Measurements from ENCODE around the gene FUT8. TPM values are rescaled to one million over a fixed set of nuclear protein-coding genes. Genes with fewer than 3 reads are reported as not detected.

Gene FUT8
- total and polyA plus RNA-seq, 4 donors, result 53.5 to 198 (median 66.0) TPM

DNA sequence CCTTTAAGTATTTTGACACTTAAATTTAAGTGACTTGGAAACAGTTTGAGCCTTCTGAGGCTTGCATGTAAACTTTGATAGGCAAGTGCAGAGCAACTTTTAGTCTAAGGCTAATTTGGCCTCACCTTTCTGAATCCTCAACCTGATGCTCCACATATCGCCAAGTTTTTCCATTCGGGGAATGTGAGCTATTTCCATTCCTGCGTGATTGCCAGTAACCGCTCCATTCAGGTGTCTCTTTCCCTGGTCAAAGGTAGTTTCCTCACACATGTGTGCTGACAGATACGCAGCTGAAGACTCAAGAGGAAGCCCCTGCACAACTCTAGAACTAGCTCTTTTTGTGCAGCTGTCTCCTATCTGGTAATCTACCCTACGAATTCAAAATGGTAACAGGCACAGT, 25.4 kb upstream of the FUT8 start:
- Histone ChIP-seq H3K27me3 (ENCODE audit: control insufficient read depth, insufficient read depth, low read length) (no peaks in the 10 kb centered on the region), H3K36me3 (ENCODE audit: control insufficient read depth, insufficient read depth, low read length) (no peaks in the 10 kb centered on the region), H3K9me3 (ENCODE audit: control insufficient read depth, insufficient read depth, low read length) (no peaks in the 10 kb centered on the region), H3K4me1 (ENCODE audit: control insufficient read depth, insufficient read depth, low read length) (no peaks in the 10 kb centered on the region), H3K4me3 (ENCODE audit: low read depth, low read length) (no peak overlapping the region), H3K27ac (ENCODE audit: low read depth, low read length) (no peak overlapping the region)
- no peak for DNase-seq (ENCODE audit: low read depth in 4 of 6, low spot score in 6 of 6)
- 93% methylated on average over 6 of the region's 6 CpGs for WGBS (ENCODE audit: insufficient coverage)

- no peak overlapping the region for H3K27ac ChIP-seq (ENCODE audit: low read depth, low read length)
- H3K9me3 ChIP-seq (ENCODE audit: control insufficient read depth, insufficient read depth, low read length), result no peaks in the 10 kb centered on the region
- no peaks in the 10 kb centered on the region for H3K27me3 ChIP-seq (ENCODE audit: control insufficient read depth, insufficient read depth, low read length)
- no peak overlapping the region for H3K4me3 ChIP-seq (ENCODE audit: low read depth, low read length)
- no CpG with 5 or more reads among the region's 1 CpG for WGBS (ENCODE audit: insufficient coverage)
- no peak for DNase-seq (ENCODE audit: low read depth in 4 of 6, low spot score in 6 of 6)
- no peaks in the 10 kb centered on the region for H3K36me3 ChIP-seq (ENCODE audit: control insufficient read depth, insufficient read depth, low read length)
- no peaks in the 10 kb centered on the region for H3K4me1 ChIP-seq (ENCODE audit: control insufficient read depth, insufficient read depth, low read length)
Measured at GRCh38 chr14:65387628-65388027, 24.9 kb upstream of the FUT8 start.

DNA sequence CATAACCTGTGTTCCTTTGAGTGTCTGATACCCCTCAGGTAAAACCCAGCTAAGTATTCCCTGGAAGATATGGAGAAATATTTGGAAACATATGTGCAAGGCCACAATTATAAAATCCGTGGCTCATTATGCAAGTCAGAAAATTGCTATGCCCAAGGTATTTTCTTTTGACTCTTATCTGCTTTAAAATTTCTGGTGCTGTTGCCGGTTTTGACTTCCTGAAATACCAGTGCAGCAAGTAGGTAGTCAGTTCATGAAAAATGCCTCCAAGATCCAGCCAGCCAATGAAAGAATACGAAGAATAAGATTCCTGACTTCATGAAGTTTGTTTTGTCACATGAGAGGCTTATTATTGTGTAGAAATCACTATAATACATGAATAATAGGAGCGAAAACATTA, 20.2 kb upstream of the FUT8 start:
- H3K36me3 ChIP-seq (ENCODE audit: control insufficient read depth, insufficient read depth, low read length), result no peaks in the 10 kb centered on the region
- no peak overlapping the region for H3K27ac ChIP-seq (ENCODE audit: low read depth, low read length)
- H3K4me1 ChIP-seq (ENCODE audit: control insufficient read depth, insufficient read depth, low read length), result no peaks in the 10 kb centered on the region
- 85% methylated on average over 2 of the region's 4 CpGs for WGBS (ENCODE audit: insufficient coverage)
- no peak overlapping the region for H3K4me3 ChIP-seq (ENCODE audit: low read depth, low read length)
- no peak for DNase-seq (ENCODE audit: low read depth in 4 of 6, low spot score in 6 of 6)
- H3K9me3 ChIP-seq (ENCODE audit: control insufficient read depth, insufficient read depth, low read length), result peaks cover 9% of the 10 kb centered on the region
- H3K27me3 ChIP-seq (ENCODE audit: control insufficient read depth, insufficient read depth, low read length), result no peaks in the 10 kb centered on the region

DNA sequence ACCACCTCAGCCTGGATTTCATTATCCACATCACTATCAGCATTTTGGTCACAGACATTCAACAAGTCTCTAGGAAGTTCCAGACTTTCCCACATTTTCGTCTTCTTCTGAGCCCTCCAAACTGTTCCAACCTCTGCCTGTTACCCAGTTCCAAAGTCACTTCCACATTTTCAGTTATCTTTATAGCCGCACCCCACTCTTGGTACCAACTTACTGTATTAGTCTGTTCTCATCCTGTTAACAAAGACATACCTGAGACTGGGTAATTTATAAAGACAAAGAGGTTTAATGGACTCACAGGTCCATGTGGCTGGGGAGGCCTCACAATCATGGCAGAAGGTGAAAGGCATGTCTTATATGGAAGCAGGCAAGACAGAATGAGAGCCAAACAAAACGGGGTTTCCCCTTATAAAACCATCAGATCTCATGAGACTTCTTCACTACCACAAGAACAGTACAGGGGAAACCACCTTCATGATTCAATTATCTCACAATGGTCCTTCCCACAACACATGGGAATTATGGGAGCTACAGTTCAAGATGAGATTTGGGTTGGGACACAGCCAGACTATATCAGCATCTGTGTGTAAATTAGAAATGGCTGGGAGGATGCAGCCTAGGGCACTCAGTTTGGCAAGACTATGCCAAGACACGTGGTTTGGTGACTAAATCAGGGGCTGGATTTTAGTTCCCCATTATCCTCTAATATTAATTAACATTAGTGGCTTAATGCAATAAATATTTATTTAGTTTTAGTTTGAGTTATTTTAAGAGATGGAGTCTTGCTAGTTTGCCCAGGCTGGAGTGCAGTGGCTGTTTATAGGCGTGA, 16.2 kb upstream of the FUT8 start:
- Histone ChIP-seq H3K27ac (ENCODE audit: low read depth, low read length) (no peak overlapping the region), H3K36me3 (ENCODE audit: control insufficient read depth, insufficient read depth, low read length) (no peaks in the 10 kb centered on the region), H3K4me3 (ENCODE audit: low read depth, low read length) (no peak overlapping the region), H3K4me1 (ENCODE audit: control insufficient read depth, insufficient read depth, low read length) (no peaks in the 10 kb centered on the region), H3K27me3 (ENCODE audit: control insufficient read depth, insufficient read depth, low read length) (no peaks in the 10 kb centered on the region), H3K9me3 (ENCODE audit: control insufficient read depth, insufficient read depth, low read length) (peaks cover 9% of the 10 kb centered on the region)
- 92% methylated on average over 2 of the region's 5 CpGs for WGBS (ENCODE audit: insufficient coverage)
- no peak for DNase-seq (ENCODE audit: low read depth in 4 of 6, low spot score in 6 of 6)

DNA sequence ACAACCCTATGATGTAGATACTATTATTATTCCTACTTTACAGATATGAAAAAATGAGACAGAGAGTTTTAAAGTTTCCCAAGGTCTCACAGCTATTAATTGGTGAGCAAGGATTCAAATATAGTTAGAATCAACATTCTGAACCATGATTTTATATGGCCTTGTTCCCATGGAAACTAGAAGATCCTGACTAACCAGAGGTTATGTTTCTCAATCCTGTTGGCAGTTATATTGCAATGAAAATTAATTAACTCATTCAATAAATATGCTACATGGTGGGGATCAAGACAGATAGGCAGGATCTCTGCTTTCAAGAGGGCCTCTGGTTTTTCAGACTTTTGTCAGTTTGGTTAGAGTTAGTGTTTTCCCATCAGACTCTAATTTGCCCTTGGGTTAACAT, 9.3 kb upstream of the FUT8 start:
- DNase-seq (ENCODE audit: low read depth in 4 of 6, low spot score in 6 of 6), result peak in 1 of 6 donors; percentile 7

DNA sequence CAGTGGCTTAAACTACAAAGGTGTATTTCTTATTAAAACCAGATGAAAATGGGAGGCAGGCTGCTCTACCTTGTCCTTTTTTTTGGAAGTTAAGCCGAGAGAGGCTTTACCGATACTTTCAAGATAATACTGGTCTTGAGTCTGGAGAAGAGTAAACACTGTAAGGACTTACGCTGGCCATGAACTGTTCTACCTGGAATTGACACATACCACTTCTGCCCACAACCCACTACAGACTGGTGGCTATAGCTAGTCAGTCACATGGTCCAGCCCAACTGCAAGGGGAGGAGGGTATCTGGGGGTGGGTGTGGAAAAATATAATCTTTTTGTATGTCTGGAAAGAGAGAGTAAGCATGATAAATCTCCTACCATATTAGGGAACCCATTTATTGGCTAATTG, 4.4 kb upstream of the FUT8 start:
- no peak overlapping the region for H3K4me3 ChIP-seq (ENCODE audit: low read depth, low read length)
- H3K36me3 ChIP-seq (ENCODE audit: control insufficient read depth, insufficient read depth, low read length), result no peaks in the 10 kb centered on the region
- H3K27me3 ChIP-seq (ENCODE audit: control insufficient read depth, insufficient read depth, low read length), result no peaks in the 10 kb centered on the region
- DNase-seq (ENCODE audit: low read depth in 4 of 6, low spot score in 6 of 6), result no peak
- H3K9me3 ChIP-seq (ENCODE audit: control insufficient read depth, insufficient read depth, low read length), result no peaks in the 10 kb centered on the region
- H3K4me1 ChIP-seq (ENCODE audit: control insufficient read depth, insufficient read depth, low read length), result no peaks in the 10 kb centered on the region
- WGBS (ENCODE audit: insufficient coverage), result 90% methylated on average over 2 of the region's 3 CpGs
- no peak overlapping the region for H3K27ac ChIP-seq (ENCODE audit: low read depth, low read length)

More for the DNA sequence above, 9.3 kb upstream of the FUT8 start:
- Histone ChIP-seq H3K4me1 (ENCODE audit: control insufficient read depth, insufficient read depth, low read length) (no peaks in the 10 kb centered on the region), H3K36me3 (ENCODE audit: control insufficient read depth, insufficient read depth, low read length) (no peaks in the 10 kb centered on the region), H3K9me3 (ENCODE audit: control insufficient read depth, insufficient read depth, low read length) (no peaks in the 10 kb centered on the region), H3K27ac (ENCODE audit: low read depth, low read length) (no peak overlapping the region), H3K4me3 (ENCODE audit: low read depth, low read length) (no peak overlapping the region), H3K27me3 (ENCODE audit: control insufficient read depth, insufficient read depth, low read length) (no peaks in the 10 kb centered on the region)

DNA sequence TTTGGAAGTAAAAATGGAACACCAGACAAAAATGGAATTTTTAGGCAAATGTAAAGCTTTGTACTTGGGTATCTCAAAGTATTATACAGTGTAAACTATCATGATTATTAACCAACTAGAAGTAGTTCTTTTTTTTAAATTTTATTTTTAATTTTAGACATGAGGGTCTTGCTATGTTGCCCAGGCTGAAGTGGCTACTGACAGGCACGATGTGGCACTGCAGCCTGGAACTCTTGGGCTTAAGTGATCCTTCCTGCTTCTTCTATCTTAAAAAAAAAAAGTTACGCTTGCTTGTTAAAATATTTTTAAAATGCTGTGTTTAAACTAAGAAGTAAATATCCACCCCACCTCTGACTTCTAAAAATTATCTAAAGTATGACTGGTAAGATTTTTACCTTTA, 1.9 kb upstream of the FUT8 start:
- no peaks in the 10 kb centered on the region for H3K36me3 ChIP-seq (ENCODE audit: control insufficient read depth, insufficient read depth, low read length)
- no CpG with 5 or more reads among the region's 2 CpGs for WGBS (ENCODE audit: insufficient coverage)
- no peak overlapping the region for H3K27ac ChIP-seq (ENCODE audit: low read depth, low read length)

DNA sequence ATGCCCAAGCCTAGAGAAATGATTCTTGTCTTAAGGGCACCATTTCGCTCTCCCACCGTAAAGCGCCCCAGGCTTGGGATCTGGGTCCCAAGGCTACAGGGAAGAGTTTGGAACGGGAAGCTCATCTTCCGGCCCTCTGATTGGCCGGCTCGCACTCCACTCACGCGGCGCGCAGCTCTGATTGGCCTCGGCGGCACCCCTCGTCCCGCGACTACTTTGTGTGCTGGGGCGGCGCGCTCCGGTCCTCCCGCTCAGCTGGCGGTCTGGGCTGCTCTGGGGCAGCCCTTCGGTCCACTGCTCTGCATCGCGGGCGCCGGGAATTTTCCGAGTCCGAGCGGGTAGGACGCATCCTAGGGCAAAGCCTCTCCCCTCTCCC, 886 bp upstream of the FUT8 start:
- no peaks in the 10 kb centered on the region for H3K9me3 ChIP-seq (ENCODE audit: control insufficient read depth, insufficient read depth, low read length)
- no peaks in the 10 kb centered on the region for H3K4me1 ChIP-seq (ENCODE audit: control insufficient read depth, insufficient read depth, low read length)
- DNase-seq (ENCODE audit: low read depth in 4 of 6, low spot score in 6 of 6), result peak; percentile 71 to 96 (median 82)
- H3K36me3 ChIP-seq (ENCODE audit: control insufficient read depth, insufficient read depth, low read length), result no peaks in the 10 kb centered on the region
- no peaks in the 10 kb centered on the region for H3K27me3 ChIP-seq (ENCODE audit: control insufficient read depth, insufficient read depth, low read length)
- H3K4me3 ChIP-seq (ENCODE audit: low read depth, low read length), result peak overlapping the region; percentile 95
- peak overlapping the region; percentile 98 for H3K27ac ChIP-seq (ENCODE audit: low read depth, low read length)
- WGBS (ENCODE audit: insufficient coverage), result 0% methylated on average over 31 of the region's 31 CpGs

More for the DNA sequence above, 1.9 kb upstream of the FUT8 start:
- H3K4me1 ChIP-seq (ENCODE audit: control insufficient read depth, insufficient read depth, low read length), result no peaks in the 10 kb centered on the region
- no peak overlapping the region for H3K4me3 ChIP-seq (ENCODE audit: low read depth, low read length)
- no peaks in the 10 kb centered on the region for H3K27me3 ChIP-seq (ENCODE audit: control insufficient read depth, insufficient read depth, low read length)
- DNase-seq (ENCODE audit: low read depth in 4 of 6, low spot score in 6 of 6), result no peak
- H3K9me3 ChIP-seq (ENCODE audit: control insufficient read depth, insufficient read depth, low read length), result no peaks in the 10 kb centered on the region

DNA sequence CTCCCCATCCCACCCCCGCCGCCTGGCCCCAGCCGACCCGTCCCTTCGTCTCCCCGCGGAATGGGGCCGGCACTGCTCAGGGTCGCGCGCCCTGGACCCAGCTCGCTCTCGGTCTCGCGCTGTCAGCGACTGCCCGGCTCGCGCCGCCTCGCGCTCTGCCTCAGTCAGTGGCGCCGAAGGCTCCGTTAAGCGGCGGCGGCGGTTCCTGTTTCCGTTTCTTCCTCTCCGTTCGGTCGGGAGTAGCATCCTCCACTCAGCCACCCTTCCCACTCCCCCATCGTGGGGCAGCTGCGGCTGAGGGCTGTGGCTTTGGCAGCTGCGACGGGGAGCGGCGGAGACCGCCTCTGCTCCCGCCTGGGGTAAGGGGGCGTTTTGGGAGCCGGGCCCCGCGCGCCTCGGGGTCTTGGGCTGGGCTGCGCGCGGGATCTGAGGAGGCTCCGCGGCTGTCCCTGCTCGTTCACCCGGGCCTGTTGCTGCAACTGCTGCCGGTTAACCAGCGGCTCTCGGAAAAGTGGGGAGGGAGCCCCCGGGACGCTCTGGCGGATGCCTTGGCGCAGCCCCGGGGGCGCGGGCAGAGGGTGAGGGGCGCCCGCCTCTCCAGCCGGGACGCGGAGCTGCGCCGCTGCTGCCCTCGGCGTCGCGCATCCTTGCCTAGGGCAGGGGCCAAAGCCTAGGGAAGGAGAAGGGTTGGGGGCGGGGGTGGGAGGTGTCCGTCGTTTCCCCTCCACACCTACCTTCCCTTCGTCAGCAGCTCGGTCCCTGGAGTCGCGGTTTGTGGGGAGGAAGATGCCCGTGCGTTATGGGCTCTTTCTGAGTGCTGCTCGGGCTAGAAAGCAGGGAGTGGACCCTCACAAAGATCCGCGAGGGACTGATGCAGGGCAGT, 567 bp downstream of the FUT8 start:
- Histone ChIP-seq H3K27me3 (ENCODE audit: control insufficient read depth, insufficient read depth, low read length) (no peaks in the 10 kb centered on the region), H3K4me1 (ENCODE audit: control insufficient read depth, insufficient read depth, low read length) (no peaks in the 10 kb centered on the region), H3K27ac (ENCODE audit: low read depth, low read length) (peak overlapping the region; percentile 98), H3K9me3 (ENCODE audit: control insufficient read depth, insufficient read depth, low read length) (no peaks in the 10 kb centered on the region), H3K4me3 (ENCODE audit: low read depth, low read length) (peak overlapping the region; percentile 95), H3K36me3 (ENCODE audit: control insufficient read depth, insufficient read depth, low read length) (no peaks in the 10 kb centered on the region)
- 0% methylated on average over 69 of the region's 87 CpGs for WGBS (ENCODE audit: insufficient coverage)
- peak in 3 of 6 donors; percentile 51 to 75 (median 52) for DNase-seq (ENCODE audit: low read depth in 4 of 6, low spot score in 6 of 6)

- peak overlapping the region; percentile 98 for H3K27ac ChIP-seq (ENCODE audit: low read depth, low read length)
- H3K4me1 ChIP-seq (ENCODE audit: control insufficient read depth, insufficient read depth, low read length), result no peaks in the 10 kb centered on the region
- H3K9me3 ChIP-seq (ENCODE audit: control insufficient read depth, insufficient read depth, low read length), result no peaks in the 10 kb centered on the region
- no peaks in the 10 kb centered on the region for H3K27me3 ChIP-seq (ENCODE audit: control insufficient read depth, insufficient read depth, low read length)
- no peaks in the 10 kb centered on the region for H3K36me3 ChIP-seq (ENCODE audit: control insufficient read depth, insufficient read depth, low read length)
- H3K4me3 ChIP-seq (ENCODE audit: low read depth, low read length), result peak overlapping the region; percentile 95
- WGBS (ENCODE audit: insufficient coverage), result 0% methylated on average over 3 of the region's 6 CpGs
- no peak for DNase-seq (ENCODE audit: low read depth in 4 of 6, low spot score in 6 of 6)
Measured at GRCh38 chr14:65413739-65414045, 1.2 kb downstream of the FUT8 start.
